ENCODE results near the gene SUDS3. TPM values are rescaled to one million over a fixed set of nuclear protein-coding genes. Genes with fewer than 3 reads are reported as not detected.

The SUDS3 gene
- total and polyA plus RNA-seq, 8 donors, result 10.6 to 26.8 (median 15.0) TPM

GRCh38 chr12:118409834-118410233 is 33.5 kb downstream of the SUDS3 start:
- intact Hi-C loops (cut with DNase I), result no loop called here
- Histone ChIP-seq H3K4me3 (no peak overlapping the region), H3K36me3 (peaks cover 0 to 41% (median 13%) of the 10 kb centered on the region in 3 donors), H3K27ac (no peak overlapping the region), H3K9me3 (no peaks in the 10 kb centered on the region), H3K27me3 (no peaks in the 10 kb centered on the region), H3K4me1 (no peaks in the 10 kb centered on the region)
- TF ChIP-seq CTCF (IDR thresholded peaks at IDR 0.05), result no peak
- DNase-seq (peak in 1 of 6 donors; percentile 16), FAIRE-seq (no peak), ATAC-seq (peak in 3 of 4 donors; percentile 59 to 81 (median 72))
- 25 to 30% methylated on average over 2 of the region's 2 CpGs for WGBS, 2 donors

- DNase-seq (no peak), FAIRE-seq (no peak), ATAC-seq (peak in 1 of 4 donors; percentile 37)
- Histone ChIP-seq H3K4me3 (no peak overlapping the region), H3K27ac (no peak overlapping the region), H3K27me3 (no peaks in the 10 kb centered on the region), H3K4me1 (no peaks in the 10 kb centered on the region), H3K36me3 (peaks cover 0 to 24% (median 11%) of the 10 kb centered on the region in 3 donors), H3K9me3 (no peaks in the 10 kb centered on the region)
- TF ChIP-seq CTCF (IDR thresholded peaks at IDR 0.05), result no peak
- intact Hi-C loops (cut with DNase I), result no loop called here
- 43 to 49% methylated on average over 3 of the region's 3 CpGs for WGBS, 2 donors
Observed at GRCh38 chr12:118417942-118418341, 41.6 kb downstream of the SUDS3 start.

GRCh38 chr12:118418385-118419057 is 42.2 kb downstream of the SUDS3 start:
- Histone ChIP-seq H3K4me1 (no peaks in the 10 kb centered on the region), H3K27me3 (no peaks in the 10 kb centered on the region), H3K9me3 (no peaks in the 10 kb centered on the region), H3K36me3 (peaks cover 0 to 19% (median 11%) of the 10 kb centered on the region in 3 donors), H3K27ac (no peak overlapping the region), H3K4me3 (no peak overlapping the region)
- peak in 1 of 6 donors; percentile 25 for DNase-seq
- ATAC-seq, result peak in 2 of 4 donors; percentile 77 to 86
- intact Hi-C loops (cut with DNase I), result no loop called here
- TF ChIP-seq CTCF (IDR thresholded peaks at IDR 0.05), result no peak
- WGBS, 2 donors, result 53 to 62% methylated on average over 1 of the region's 1 CpG
- FAIRE-seq, result no peak

GRCh38 chr12:118420673-118421072 is 44.3 kb downstream of the SUDS3 start:
- FAIRE-seq (no peak), DNase-seq (no peak), ATAC-seq (no peak)
- Histone ChIP-seq H3K36me3 (no peaks in the 10 kb centered on the region), H3K4me1 (no peaks in the 10 kb centered on the region), H3K9me3 (no peaks in the 10 kb centered on the region), H3K4me3 (no peak overlapping the region), H3K27me3 (no peaks in the 10 kb centered on the region), H3K27ac (no peak overlapping the region)
- WGBS, 2 donors, result 82 to 86% methylated on average over 3 of the region's 3 CpGs
- intact Hi-C loops (cut with DNase I), result no loop called here
- no peak for TF ChIP-seq CTCF (IDR thresholded peaks at IDR 0.05)

GRCh38 chr12:118424884-118425283 is 48.5 kb downstream of the SUDS3 start:
- ATAC-seq (no peak), FAIRE-seq (no peak), DNase-seq (no peak)
- Histone ChIP-seq H3K36me3 (no peaks in the 10 kb centered on the region), H3K27ac (no peak overlapping the region), H3K27me3 (no peaks in the 10 kb centered on the region), H3K4me1 (no peaks in the 10 kb centered on the region), H3K4me3 (no peak overlapping the region), H3K9me3 (no peaks in the 10 kb centered on the region)
- WGBS, 2 donors, result 62 to 63% methylated on average over 7 of the region's 7 CpGs
- no peak for TF ChIP-seq CTCF (IDR thresholded peaks at IDR 0.05)
- intact Hi-C loops (cut with DNase I), result no loop called here
